Measurements from ENCODE around the gene RYR2.

The RYR2 gene

DNA sequence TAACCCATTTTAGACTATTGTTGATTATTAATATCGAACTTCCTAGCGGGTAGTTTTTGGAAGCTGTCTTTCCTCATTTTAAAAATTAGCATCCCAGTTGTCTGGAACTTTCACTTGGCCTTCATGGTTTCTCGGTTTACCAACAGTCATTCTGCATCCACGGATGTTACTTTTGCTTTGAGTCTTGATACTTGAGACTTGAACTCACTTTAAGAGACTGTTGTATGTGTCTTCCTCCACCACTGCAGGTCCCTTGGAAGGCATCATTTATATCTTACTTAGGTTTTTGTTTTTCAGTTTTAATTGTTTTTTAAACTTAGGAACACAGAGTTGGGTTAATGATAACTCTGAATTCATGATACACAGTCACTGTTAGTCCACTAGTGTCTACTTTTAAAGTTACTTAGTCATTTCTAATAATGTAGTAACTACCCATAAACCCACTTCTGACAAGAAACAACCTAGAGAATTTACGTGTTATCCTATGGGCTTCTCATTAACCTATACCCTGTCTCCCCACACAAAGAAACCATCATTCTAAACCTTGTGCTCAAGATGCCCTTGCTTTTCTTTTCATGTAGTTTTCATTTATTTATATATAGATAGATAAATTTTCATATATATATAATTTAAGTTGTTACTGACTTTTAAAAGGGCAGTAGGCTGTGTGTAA, 696.1 kb downstream of the RYR2 start:
- no peak for DNase-seq (ENCODE audit: low spot score)

- no peak for DNase-seq (ENCODE audit: low spot score)
These were observed 698.9 kb downstream of the RYR2 start for GRCh38 chr1:237740846-237741245.

DNA sequence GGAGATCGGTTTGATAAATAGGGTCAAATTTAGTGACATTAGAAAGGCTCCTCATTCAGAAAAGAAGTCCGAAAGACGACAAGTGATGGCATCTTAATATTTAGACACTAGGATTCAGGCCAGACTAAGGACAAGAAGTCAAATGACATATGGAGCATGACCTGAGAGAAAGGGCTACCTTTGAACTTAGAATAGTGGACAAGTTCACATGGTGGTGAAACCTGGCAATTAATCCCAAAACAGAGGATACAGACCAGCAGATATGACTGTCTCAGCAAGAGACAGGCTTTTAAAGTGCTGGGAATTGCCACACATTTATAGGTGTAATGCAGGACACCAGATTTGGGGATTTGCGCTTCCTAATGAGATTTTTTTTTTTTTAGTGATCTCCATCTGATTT, 703.6 kb downstream of the RYR2 start:
- DNase-seq (ENCODE audit: low spot score) = no peak

GRCh38 chr1:237748171-237748960, 706.4 kb downstream of the RYR2 start:
- no peak for DNase-seq (ENCODE audit: low spot score)

DNA sequence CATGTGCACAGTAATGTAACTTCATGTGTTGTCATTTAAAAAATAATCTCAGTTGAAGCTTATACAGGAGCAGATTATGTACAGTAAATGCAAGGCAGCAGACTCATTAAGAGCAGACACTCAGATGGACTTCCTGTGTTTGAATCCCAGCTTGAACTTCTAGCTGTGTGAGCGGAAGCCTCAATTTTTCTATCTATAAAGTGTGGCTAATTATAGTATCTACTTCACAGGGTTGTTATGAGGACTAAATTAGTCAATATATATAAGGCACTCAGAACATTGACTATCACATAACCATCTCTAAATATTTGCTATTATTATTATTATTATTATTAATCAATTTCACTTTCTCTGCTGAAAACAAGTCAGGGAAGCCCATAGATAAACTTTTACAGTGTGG, 707.1 kb downstream of the RYR2 start:
- no peak for DNase-seq (ENCODE audit: low spot score)

GRCh38 chr1:237751090-237751489, 709.1 kb downstream of the RYR2 start:
- DNase-seq (ENCODE audit: low spot score) = no peak

DNA sequence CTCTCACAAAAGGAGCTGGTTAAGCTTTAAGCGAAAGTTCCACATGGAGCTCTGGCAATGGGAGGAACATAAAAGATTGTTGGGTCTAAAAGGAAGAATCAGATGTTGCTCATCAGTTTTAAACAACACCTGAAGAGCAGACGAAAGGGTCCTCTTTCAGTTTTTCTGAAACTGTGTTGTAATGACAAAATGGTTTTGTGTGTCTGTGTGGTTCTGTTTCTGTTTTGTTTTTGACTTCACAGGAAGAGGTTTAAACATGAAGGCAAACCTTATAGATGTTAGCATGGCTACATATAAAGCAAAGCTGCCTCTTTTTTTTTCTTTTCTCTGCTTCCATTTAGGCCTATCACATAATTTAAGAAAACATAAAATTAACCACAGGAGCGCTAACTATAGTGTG, 712.6 kb downstream of the RYR2 start:
- no peak for DNase-seq (ENCODE audit: low spot score)

- no peak for DNase-seq (ENCODE audit: low spot score)
These were observed 714.5 kb downstream of the RYR2 start for GRCh38 chr1:237756304-237756967.

DNA sequence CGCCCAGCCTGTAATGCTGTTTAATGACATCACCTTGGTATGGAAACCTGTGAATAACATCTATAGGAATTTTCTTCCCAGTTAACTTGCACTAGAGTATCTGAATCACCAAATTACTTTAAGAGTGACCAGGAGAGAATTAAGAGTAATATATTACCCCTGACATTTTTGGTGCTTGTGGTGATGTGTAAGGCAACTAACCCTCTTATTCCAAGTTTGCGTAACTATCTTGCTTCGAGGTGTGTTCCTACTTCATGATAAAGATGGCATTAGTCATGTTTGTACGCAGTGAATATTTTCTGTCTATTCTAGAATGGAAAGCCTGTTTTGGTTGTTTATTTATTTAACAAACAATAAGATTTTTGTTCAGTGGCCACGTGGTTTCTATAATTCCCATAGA, 717.4 kb downstream of the RYR2 start:
- no peak for DNase-seq (ENCODE audit: low spot score)

- no peak for DNase-seq (ENCODE audit: low spot score)
These were observed 719.0 kb downstream of the RYR2 start for GRCh38 chr1:237760951-237761350.

GRCh38 chr1:237763137-237763536, 721.2 kb downstream of the RYR2 start:
- DNase-seq (ENCODE audit: low spot score) = no peak

GRCh38 chr1:237763751-237764150, 721.8 kb downstream of the RYR2 start:
- DNase-seq (ENCODE audit: low spot score) = no peak

- no peak for DNase-seq (ENCODE audit: low spot score)
These were observed 727.9 kb downstream of the RYR2 start for GRCh38 chr1:237769916-237770315.

- no peak for DNase-seq (ENCODE audit: low spot score)
These were observed 730.0 kb downstream of the RYR2 start for GRCh38 chr1:237772009-237772408.

DNA sequence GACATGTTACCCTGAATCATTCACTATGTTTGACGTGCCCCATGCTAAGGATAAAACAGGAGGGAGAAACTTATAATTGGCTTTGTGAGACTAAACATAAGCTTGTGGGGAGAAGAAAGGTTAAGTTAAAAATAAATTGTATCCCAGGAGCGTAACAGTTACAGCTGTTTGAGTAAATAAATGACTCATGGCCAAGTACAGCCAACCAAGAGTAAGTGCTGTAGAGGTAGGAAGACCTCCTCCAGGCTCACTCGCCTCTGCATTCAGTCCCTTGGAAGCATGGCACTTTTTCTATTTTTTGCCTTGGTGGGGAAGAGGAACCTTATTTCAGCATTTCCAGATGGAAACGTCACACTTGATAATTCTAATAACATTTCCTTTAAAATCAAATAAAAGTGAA, 732.3 kb downstream of the RYR2 start:
- DNase-seq (ENCODE audit: low spot score) = no peak

DNA sequence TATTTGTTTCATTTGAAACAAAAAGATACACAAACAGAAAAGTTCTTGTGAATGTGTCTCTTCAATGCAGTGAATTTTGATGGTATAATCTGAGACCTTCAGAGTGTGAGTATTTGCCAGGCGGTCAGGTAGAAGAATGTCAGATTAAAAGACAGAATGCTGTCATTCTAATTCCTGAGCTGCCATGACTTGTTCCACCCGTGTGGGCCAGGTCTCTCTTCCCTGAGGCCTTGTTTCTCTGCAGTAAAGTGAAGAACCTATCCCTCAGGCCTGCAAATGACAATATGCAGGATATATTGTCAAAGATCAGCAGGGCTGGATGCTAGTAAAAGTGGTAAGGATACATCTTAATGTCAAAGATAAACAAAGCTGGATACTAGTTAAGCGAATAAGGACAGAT, 737.4 kb downstream of the RYR2 start:
- no peak for DNase-seq (ENCODE audit: low spot score)

DNA sequence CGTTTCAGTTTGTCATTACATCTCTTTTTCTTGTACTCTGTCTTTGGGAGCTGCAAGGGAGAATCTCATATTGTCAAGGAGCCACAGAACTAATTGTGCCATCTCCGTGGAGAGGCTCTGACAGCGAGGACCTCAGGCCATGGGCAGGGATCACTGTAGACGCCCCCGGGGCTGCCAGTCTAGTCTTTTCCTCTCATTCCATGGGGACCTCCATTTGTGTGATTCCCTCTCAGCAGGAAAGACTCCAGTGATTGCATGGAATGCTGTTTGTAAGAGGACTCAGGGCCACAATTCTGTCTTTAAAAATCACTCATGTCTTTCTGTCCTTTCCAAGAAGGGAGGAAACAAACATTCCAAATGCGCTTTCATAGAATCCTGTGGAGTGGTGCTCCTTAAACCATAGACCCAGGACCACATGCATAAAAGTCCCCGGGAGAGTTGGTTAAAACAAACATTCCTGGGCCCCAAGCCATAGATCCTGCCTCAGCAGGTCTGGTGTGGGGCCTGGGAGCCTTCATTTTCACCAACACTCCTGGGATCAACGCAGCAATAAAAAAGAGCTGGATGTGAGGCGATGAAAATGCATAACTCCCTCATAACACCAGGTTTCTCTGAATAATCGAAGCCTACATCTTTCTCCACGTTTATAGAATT, 744.2 kb downstream of the RYR2 start:
- no peak for DNase-seq (ENCODE audit: low spot score)

- no peak for DNase-seq (ENCODE audit: low spot score)
These were observed 746.1 kb downstream of the RYR2 start for GRCh38 chr1:237788069-237788468.

- no peak for DNase-seq (ENCODE audit: low spot score)
These were observed 747.6 kb downstream of the RYR2 start for GRCh38 chr1:237789619-237790018.

- DNase-seq (ENCODE audit: low spot score) = no peak
These were observed 749.6 kb downstream of the RYR2 start for GRCh38 chr1:237791592-237791991.

GRCh38 chr1:237792149-237792548, 750.2 kb downstream of the RYR2 start:
- DNase-seq (ENCODE audit: low spot score) = no peak

- DNase-seq (ENCODE audit: low spot score) = no peak
These were observed 750.7 kb downstream of the RYR2 start for GRCh38 chr1:237792726-237793125.

GRCh38 chr1:237794071-237794470, 752.1 kb downstream of the RYR2 start:
- DNase-seq (ENCODE audit: low spot score) = no peak
